Brain microvascular endothelial cell (primary cell): ENCODE data around the gene TNPO2.

Source experiments
- DNase-seq: peaks from one replicate; pipeline ENCODE4 v3.0.0-alpha.2; 2020
- H3K27ac ChIP-seq: fragments of 250-450 bp; sonication (Bioruptor Pico); 2 replicates; pipeline ENCODE4 v1.5.1; 2020; ENCODE audit warnings: mild to moderate bottlenecking, moderate library complexity
- H3K27me3 ChIP-seq: fragments of 250-450 bp; sonication (Bioruptor Pico); replicated peaks from 2 replicates; pipeline ENCODE4 v1.5.1; 2020; ENCODE audit warnings: mild to moderate bottlenecking
- H3K36me3 ChIP-seq: fragments of 250-450 bp; sonication (Bioruptor Pico); replicated peaks from 2 replicates; pipeline ENCODE4 v1.5.1; 2020; ENCODE audit warnings: mild to moderate bottlenecking
- H3K4me3 ChIP-seq: 2 replicates; pipeline ENCODE4 v1.5.1; 2011; ENCODE audit warnings: low read depth, mild to moderate bottlenecking, control low read depth, low read length, moderate library complexity
- CTCF ChIP-seq: IDR thresholded peaks from 2 replicates; pipeline ENCODE4 v1.5.1; 2011; ENCODE audit warnings: low read depth, mild to moderate bottlenecking, moderate library complexity, low read length, control low read depth, inconsistent platforms; ENCODE audit errors: missing control alignments
- in situ Hi-C: cut with HindIII; loops from 2 replicates; pipeline ENCODE4 v1.10.0; 2017; ENCODE audit warnings: low sequenced_read_pairs, low pct_ligation_motif_present

TNPO2 gene

GRCh38 chr19:12696366-12697335, 27.1 kb downstream of the TNPO2 start, which contains the start of gene FBXW9:
Gene FBXW9 (minus strand): TSS chr19:12696631. CDS start chr19:12696581, 50 bp downstream.
- H3K27ac ChIP-seq: peak within 1 kb of the TSS; percentile 47
- peak; percentile 97 for DNase-seq
- no peak for TF ChIP-seq CTCF
- peak within 1 kb of the TSS; percentile 89 for H3K4me3 ChIP-seq
- no peaks in the 10 kb centered on the region for H3K27me3 ChIP-seq
- H3K36me3 ChIP-seq: peaks cover 25% of the 10 kb centered on the region
- in situ Hi-C loops: no loop called here

GRCh38 chr19:12695997-12696365, 27.8 kb downstream of the TNPO2 start:
- no peak for DNase-seq

GRCh38 chr19:12695514-12695913, 28.2 kb downstream of the TNPO2 start:
- Histone ChIP-seq H3K36me3 (peaks cover 17% of the 10 kb centered on the region), H3K4me3 (peak overlapping the region; percentile 89), H3K27ac (no peak overlapping the region), H3K27me3 (no peaks in the 10 kb centered on the region)
- DNase-seq: no peak
- TF ChIP-seq CTCF: no peak
- in situ Hi-C loops: no loop called here

More at GRCh38 chr19:12695997-12696365, 27.8 kb downstream of the TNPO2 start:
- Histone ChIP-seq H3K27me3 (no peaks in the 10 kb centered on the region), H3K27ac (peak overlapping the region; percentile 47), H3K4me3 (peak overlapping the region; percentile 89), H3K36me3 (peaks cover 21% of the 10 kb centered on the region)
- in situ Hi-C loops: no loop called here
- no peak for TF ChIP-seq CTCF

- H3K4me3 ChIP-seq: no peak overlapping the region
- TF ChIP-seq CTCF: no peak
- peaks cover 17% of the 10 kb centered on the region for H3K36me3 ChIP-seq
- H3K27me3 ChIP-seq: no peaks in the 10 kb centered on the region
- in situ Hi-C loops: no loop called here
- H3K27ac ChIP-seq: no peak overlapping the region
- no peak for DNase-seq
These were observed 28.6 kb downstream of the TNPO2 start for GRCh38 chr19:12695096-12695495.

GRCh38 chr19:12694641-12695040, 29.1 kb downstream of the TNPO2 start:
- in situ Hi-C loops: no loop called here

More at GRCh38 chr19:12694641-12695040, 29.1 kb downstream of the TNPO2 start:
- H3K36me3 ChIP-seq: peaks cover 16% of the 10 kb centered on the region
- no peak overlapping the region for H3K4me3 ChIP-seq
- H3K27me3 ChIP-seq: no peaks in the 10 kb centered on the region
- no peak overlapping the region for H3K27ac ChIP-seq
- DNase-seq: no peak
- no peak for TF ChIP-seq CTCF
